Activated naive CD8-positive, alpha-beta T cell treated with anti-CD3 and anti-CD28 coated beads, Interleukin-2, amount 10 ng/mL, durations not matched to agents 7 days and 5 days (primary cell): Measurements from ENCODE around the gene CD101. TPM values are rescaled to one million over a fixed set of nuclear protein-coding genes. Genes with fewer than 3 reads are reported as not detected.

ENCODE experiments used
- ATAC-seq: fragments of 150-1000 bp; cut with Tn5 transposase; one replicate; pipeline ENCODE4 v1.10.0; 2021; ENCODE audit warnings: low read depth, moderate library complexity
- POLR2A ChIA-PET: fragments of 350-600 bp; sonication (Branson Sonifier 250); formaldehyde crosslinking; loops from one replicate; lab custom pipeline; 2021; ENCODE audit warnings: antibody characterized with exemption; lab: Charles Lee
- DNase-seq: peaks from one replicate; pipeline ENCODE4 v3.0.0; 2021
- H3K27ac Mint-ChIP-seq: one replicate; pipeline ENCODE4 v1.8.0; 2022; ENCODE audit warnings: mild to moderate bottlenecking, mixed read lengths
- H3K27me3 Mint-ChIP-seq: one replicate; pipeline ENCODE4 v1.8.0; 2022; ENCODE audit warnings: mild to moderate bottlenecking, moderate library complexity, mixed read lengths
- H3K36me3 Mint-ChIP-seq: one replicate; pipeline ENCODE4 v1.8.0; 2021; ENCODE audit warnings: mild to moderate bottlenecking, mixed read lengths
- H3K4me1 Mint-ChIP-seq: one replicate; pipeline ENCODE4 v1.8.0; 2021; ENCODE audit warnings: mixed read lengths
- H3K4me3 Mint-ChIP-seq: one replicate; pipeline ENCODE4 v1.8.0; 2022; ENCODE audit warnings: mild to moderate bottlenecking, moderate library complexity, mixed read lengths
- H3K9me3 Mint-ChIP-seq: one replicate; pipeline ENCODE4 v1.8.0; 2021; ENCODE audit warnings: mixed read lengths
- total RNA-seq, 2 experiments: library from RNA; stranded (reverse); gene quantifications; one replicate each; pipeline ENCODE4 v1.2.3, GENCODE V29; 2021

Gene CD101
- total RNA-seq, 2 experiments from 2014 or later = 0.08 TPM; not detected in 1

GRCh38 chr1:117010310-117010969 is 8.9 kb downstream of the CD101 start:
- H3K9me3 Mint-ChIP-seq = peaks cover 1% of the 10 kb centered on the region
- POLR2A ChIA-PET = interaction anchor here (1.3 kb wide), 1 partner anchor 273 kb away, joined by 3 read pairs; no protein-coding TSS in a partner anchor
- H3K4me1 Mint-ChIP-seq = peaks cover 37% of the 10 kb centered on the region
- H3K4me3 Mint-ChIP-seq = no peak overlapping the region
- H3K27me3 Mint-ChIP-seq = no peaks in the 10 kb centered on the region
- no peaks in the 10 kb centered on the region for H3K36me3 Mint-ChIP-seq
- no peak for DNase-seq
- no peak for ATAC-seq
- no peak overlapping the region for H3K27ac Mint-ChIP-seq

- Mint-ChIP-seq H3K4me1 (peaks cover 37% of the 10 kb centered on the region), H3K27ac (no peak overlapping the region), H3K9me3 (no peaks in the 10 kb centered on the region), H3K4me3 (no peak overlapping the region), H3K36me3 (no peaks in the 10 kb centered on the region), H3K27me3 (no peaks in the 10 kb centered on the region)
- POLR2A ChIA-PET = no interaction called here
- DNase-seq (no peak), ATAC-seq (no peak)
These were observed 9.8 kb downstream of the CD101 start for GRCh38 chr1:117011334-117011733.

- Mint-ChIP-seq H3K27me3 (no peaks in the 10 kb centered on the region), H3K36me3 (no peaks in the 10 kb centered on the region), H3K4me3 (no peak overlapping the region), H3K27ac (no peak overlapping the region), H3K9me3 (no peaks in the 10 kb centered on the region), H3K4me1 (peaks cover 25% of the 10 kb centered on the region)
- DNase-seq (no peak), ATAC-seq (no peak)
- POLR2A ChIA-PET = interaction anchor here (1.1 kb wide), 1 partner anchor 18 kb away, joined by 3 read pairs; no protein-coding TSS in a partner anchor
These were observed 11.8 kb downstream of the CD101 start for GRCh38 chr1:117013309-117013858.

GRCh38 chr1:117014209-117014608 is 12.6 kb downstream of the CD101 start:
- Mint-ChIP-seq H3K9me3 (no peaks in the 10 kb centered on the region), H3K4me3 (no peak overlapping the region), H3K27ac (no peak overlapping the region), H3K4me1 (peaks cover 18% of the 10 kb centered on the region), H3K36me3 (no peaks in the 10 kb centered on the region), H3K27me3 (no peaks in the 10 kb centered on the region)
- POLR2A ChIA-PET = no interaction called here
- DNase-seq = no peak
- ATAC-seq = no peak

GRCh38 chr1:117015724-117016123 is 14.2 kb downstream of the CD101 start:
- Mint-ChIP-seq H3K4me1 (peaks cover 10% of the 10 kb centered on the region), H3K36me3 (no peaks in the 10 kb centered on the region), H3K27me3 (no peaks in the 10 kb centered on the region), H3K9me3 (no peaks in the 10 kb centered on the region), H3K27ac (no peak overlapping the region), H3K4me3 (no peak overlapping the region)
- ATAC-seq = no peak
- no peak for DNase-seq
- POLR2A ChIA-PET = no interaction called here

- POLR2A ChIA-PET = no interaction called here
- Mint-ChIP-seq H3K4me3 (no peak overlapping the region), H3K9me3 (no peaks in the 10 kb centered on the region), H3K4me1 (peaks cover 9% of the 10 kb centered on the region), H3K27me3 (peaks cover 4% of the 10 kb centered on the region), H3K36me3 (no peaks in the 10 kb centered on the region), H3K27ac (no peak overlapping the region)
- ATAC-seq (no peak), DNase-seq (no peak)
These were observed 15.5 kb downstream of the CD101 start for GRCh38 chr1:117017062-117017461.

GRCh38 chr1:117017648-117018047 is 16.1 kb downstream of the CD101 start:
- POLR2A ChIA-PET = no interaction called here
- no peak overlapping the region for H3K27ac Mint-ChIP-seq
- no peak for ATAC-seq
- peaks cover 7% of the 10 kb centered on the region for H3K4me1 Mint-ChIP-seq
- H3K27me3 Mint-ChIP-seq = peaks cover 4% of the 10 kb centered on the region
- H3K9me3 Mint-ChIP-seq = no peaks in the 10 kb centered on the region
- no peak for DNase-seq
- no peaks in the 10 kb centered on the region for H3K36me3 Mint-ChIP-seq
- H3K4me3 Mint-ChIP-seq = no peak overlapping the region

- POLR2A ChIA-PET = no interaction called here
- Mint-ChIP-seq H3K36me3 (no peaks in the 10 kb centered on the region), H3K4me3 (no peak overlapping the region)
These were observed 19.1 kb downstream of the CD101 start for GRCh38 chr1:117020526-117021156.

GRCh38 chr1:117022114-117022513 is 20.6 kb downstream of the CD101 start:
- H3K27me3 Mint-ChIP-seq = peaks cover 4% of the 10 kb centered on the region
- no peaks in the 10 kb centered on the region for H3K36me3 Mint-ChIP-seq
- no peak for DNase-seq
- no peaks in the 10 kb centered on the region for H3K9me3 Mint-ChIP-seq
- H3K4me1 Mint-ChIP-seq = no peaks in the 10 kb centered on the region
- POLR2A ChIA-PET = no interaction called here
- ATAC-seq = no peak
- H3K27ac Mint-ChIP-seq = no peak overlapping the region
- no peak overlapping the region for H3K4me3 Mint-ChIP-seq

More at GRCh38 chr1:117020526-117021156, 19.1 kb downstream of the CD101 start:
- H3K9me3 Mint-ChIP-seq = no peaks in the 10 kb centered on the region
- peaks cover 4% of the 10 kb centered on the region for H3K27me3 Mint-ChIP-seq
- H3K27ac Mint-ChIP-seq = no peak overlapping the region
- ATAC-seq (no peak), DNase-seq (no peak)
- H3K4me1 Mint-ChIP-seq = no peaks in the 10 kb centered on the region

- POLR2A ChIA-PET = no interaction called here
- Mint-ChIP-seq H3K4me3 (no peak overlapping the region), H3K27ac (no peak overlapping the region), H3K27me3 (peaks cover 4% of the 10 kb centered on the region), H3K4me1 (peaks cover 2% of the 10 kb centered on the region), H3K36me3 (peaks cover 3% of the 10 kb centered on the region), H3K9me3 (no peaks in the 10 kb centered on the region)
- ATAC-seq (no peak), DNase-seq (no peak)
These were observed 24.0 kb downstream of the CD101 start for GRCh38 chr1:117025568-117025967.

- Mint-ChIP-seq H3K36me3 (peaks cover 3% of the 10 kb centered on the region), H3K27me3 (no peaks in the 10 kb centered on the region), H3K27ac (no peak overlapping the region), H3K9me3 (no peaks in the 10 kb centered on the region), H3K4me3 (no peak overlapping the region), H3K4me1 (peaks cover 2% of the 10 kb centered on the region)
- ATAC-seq = no peak
- POLR2A ChIA-PET = no interaction called here
- DNase-seq = no peak
These were observed 24.8 kb downstream of the CD101 start for GRCh38 chr1:117026361-117026760.

- no peak overlapping the region for H3K27ac Mint-ChIP-seq
These were observed 28.1 kb downstream of the CD101 start for GRCh38 chr1:117029685-117030084.

GRCh38 chr1:117030271-117030877 is 28.8 kb downstream of the CD101 start:
- POLR2A ChIA-PET = no interaction called here
- Mint-ChIP-seq H3K27me3 (no peaks in the 10 kb centered on the region), H3K9me3 (no peaks in the 10 kb centered on the region), H3K27ac (no peak overlapping the region), H3K36me3 (peaks cover 3% of the 10 kb centered on the region), H3K4me3 (no peak overlapping the region), H3K4me1 (peaks cover 2% of the 10 kb centered on the region)
- DNase-seq (no peak), ATAC-seq (no peak)

More at GRCh38 chr1:117029685-117030084, 28.1 kb downstream of the CD101 start:
- DNase-seq (no peak), ATAC-seq (no peak)
- Mint-ChIP-seq H3K4me3 (no peak overlapping the region), H3K4me1 (peaks cover 2% of the 10 kb centered on the region), H3K36me3 (peaks cover 3% of the 10 kb centered on the region), H3K9me3 (no peaks in the 10 kb centered on the region), H3K27me3 (no peaks in the 10 kb centered on the region)
- POLR2A ChIA-PET = no interaction called here
